Urothelium cell line (cell line): Measurements from ENCODE around the gene YLPM1.

Source experiments
- DNase-seq: peaks from one replicate; pipeline ENCODE4 v3.0.0; 2011; ENCODE audit warnings: low spot score, mixed read lengths
- FAIRE-seq: peaks from 2 replicates; lab custom pipeline; 2011; peaks lifted over from hg19 to GRCh38; lab: Jason Lieb, UNC

The YLPM1 gene

DNA sequence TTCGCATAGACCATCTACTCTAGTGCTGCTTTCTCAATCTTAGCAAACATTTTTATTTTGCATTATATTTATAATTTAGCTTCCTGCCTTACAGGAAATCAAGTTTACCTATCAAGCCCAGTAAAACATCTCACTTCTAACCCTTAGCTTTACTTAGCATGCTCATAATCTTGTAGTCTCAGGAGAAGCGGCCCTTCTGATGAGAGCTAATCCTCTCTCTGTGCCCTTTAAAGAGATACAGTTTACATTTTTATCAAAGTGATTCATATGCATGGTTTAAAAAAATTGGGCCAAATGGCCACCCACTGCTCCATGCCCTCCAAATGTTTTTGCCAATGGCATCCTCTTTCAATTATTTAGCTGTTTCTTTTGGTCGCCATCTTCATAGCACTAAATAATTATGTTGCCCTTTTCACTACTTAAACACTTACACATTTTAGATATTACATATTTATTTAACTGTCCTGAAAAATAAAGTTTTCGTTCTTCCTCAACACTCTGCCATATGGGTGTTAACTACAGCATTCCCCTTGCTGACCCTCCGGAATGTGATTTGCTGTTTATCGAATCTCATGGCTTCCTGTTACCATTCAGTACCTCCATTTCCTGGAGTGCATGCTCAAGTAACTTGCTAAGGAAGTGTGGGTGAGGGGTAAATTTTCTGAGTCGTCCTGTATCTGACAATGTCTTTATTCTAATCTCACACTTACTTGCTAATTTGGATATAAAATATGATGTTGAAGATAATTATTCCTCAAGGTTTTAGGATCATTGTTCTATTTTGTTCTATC, 29.3 kb downstream of the YLPM1 start:
- DNase-seq (no peak), FAIRE-seq (no peak)

GRCh38 chr14:74793506-74794155, 30.5 kb downstream of the YLPM1 start:
- DNase-seq (peak; percentile 11), FAIRE-seq (no peak)

- no peak for FAIRE-seq
- DNase-seq, result no peak
Measured at GRCh38 chr14:74794947-74795346, 31.8 kb downstream of the YLPM1 start.

DNA sequence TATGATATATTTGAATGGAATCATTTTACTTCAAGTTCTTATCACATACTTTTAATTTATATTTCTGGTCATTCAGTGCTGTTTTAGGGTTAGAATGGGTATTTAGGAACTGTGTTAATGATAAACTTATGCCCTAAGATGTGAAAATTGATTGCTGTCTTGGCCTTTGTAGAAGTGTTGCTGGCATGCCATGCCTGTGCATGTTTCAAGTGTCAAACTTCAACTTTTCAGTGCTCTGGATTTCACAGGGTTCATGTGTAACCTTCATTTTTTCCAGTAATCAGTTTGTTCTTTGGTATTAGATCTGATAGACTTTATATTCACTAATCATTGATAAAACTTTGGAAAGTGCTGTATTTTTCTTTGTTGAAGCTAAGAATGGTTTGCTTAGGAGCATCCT, 36.6 kb downstream of the YLPM1 start:
- DNase-seq (no peak), FAIRE-seq (no peak)

DNA sequence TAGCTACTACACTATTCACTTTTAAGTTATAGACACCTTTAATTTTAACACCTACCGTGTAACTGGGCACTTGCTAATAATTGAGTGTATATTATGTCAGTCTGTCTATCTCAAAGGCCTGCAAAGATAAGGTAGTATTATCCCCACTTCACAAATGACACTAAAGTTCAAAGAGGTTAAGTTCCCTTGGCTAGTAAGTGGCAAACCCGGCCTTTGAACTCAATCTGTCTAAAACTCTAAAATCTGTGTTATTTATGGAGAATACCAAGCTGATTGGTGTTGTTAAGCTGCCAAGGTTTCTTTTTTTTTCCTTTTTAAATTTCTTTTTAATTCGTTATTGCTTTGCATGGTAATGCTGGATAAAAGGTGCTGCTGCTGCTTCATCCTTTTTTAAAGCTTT, 37.7 kb downstream of the YLPM1 start:
- DNase-seq, result no peak
- FAIRE-seq, result no peak

DNA sequence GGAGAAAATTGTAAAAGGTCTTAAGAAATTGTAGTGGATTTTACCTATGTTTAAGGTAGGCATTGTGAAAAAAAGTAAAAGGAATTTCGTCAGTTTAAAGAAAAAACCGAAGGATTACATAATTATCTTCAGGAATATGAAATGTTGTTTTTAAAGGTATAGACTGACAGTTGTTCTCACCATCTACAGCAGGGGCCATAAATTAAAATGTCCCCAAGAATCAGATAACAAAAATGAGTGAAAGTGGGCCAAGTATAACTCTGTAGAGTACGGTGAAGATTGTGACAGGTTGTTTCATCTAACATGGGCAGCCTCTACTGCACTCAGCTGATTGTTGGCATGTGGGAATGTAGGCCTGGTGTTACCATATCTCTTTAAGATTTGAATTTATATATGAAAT, 38.3 kb downstream of the YLPM1 start:
- FAIRE-seq, result no peak
- no peak for DNase-seq

DNA sequence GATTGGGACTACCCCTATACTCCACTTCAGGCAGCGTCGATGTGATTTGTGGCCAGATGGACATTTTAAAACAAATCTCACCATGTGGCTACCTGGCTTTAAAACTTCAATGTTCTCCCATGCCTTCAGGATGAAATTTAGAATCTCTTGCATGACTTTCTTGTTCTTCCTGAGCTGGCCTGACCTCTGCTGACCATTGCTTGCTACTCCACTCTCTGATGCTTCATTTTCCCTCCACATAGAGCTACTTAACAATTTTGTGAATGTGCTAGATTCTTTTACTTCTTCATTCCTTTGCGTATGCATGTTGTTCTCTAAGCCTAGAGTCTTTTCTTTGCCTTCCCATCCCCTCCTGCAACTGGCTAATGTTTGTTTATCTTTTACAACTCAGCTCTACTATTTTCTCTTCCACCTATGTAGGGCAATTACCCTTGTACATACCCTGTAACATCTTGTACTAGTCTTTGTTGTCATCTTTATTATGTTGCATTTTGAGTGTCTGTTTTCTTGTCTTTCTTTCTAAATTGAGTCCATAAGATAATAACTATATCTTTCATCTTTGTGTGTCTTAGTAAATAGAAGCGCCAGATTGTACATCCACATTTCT, 41.2 kb downstream of the YLPM1 start:
- peak; percentile 67 for FAIRE-seq

GRCh38 chr14:74807853-74808545, 44.9 kb downstream of the YLPM1 start:
- DNase-seq, result no peak
- FAIRE-seq, result no peak

More for the DNA sequence above, 41.2 kb downstream of the YLPM1 start:
- peak; percentile 48 for DNase-seq

DNA sequence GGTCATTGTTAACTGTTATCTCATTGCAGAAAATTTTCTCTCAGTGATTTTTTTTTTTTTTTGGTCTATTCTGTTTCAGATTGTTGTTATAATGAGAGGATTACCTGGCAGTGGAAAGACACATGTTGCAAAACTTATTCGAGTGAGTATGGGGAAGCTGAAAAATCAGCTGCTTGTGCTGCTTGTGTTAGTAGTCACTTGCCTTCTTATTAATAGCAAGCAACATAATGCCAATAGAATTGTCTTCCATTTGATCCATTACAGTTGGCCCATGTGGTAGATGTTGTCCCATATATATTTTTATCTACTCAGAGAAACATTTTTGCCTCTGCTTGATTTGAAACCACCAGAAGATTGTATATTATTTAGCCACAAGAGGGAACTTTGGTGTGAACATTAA, 53.0 kb downstream of the YLPM1 start:
- no peak for DNase-seq
- FAIRE-seq, result no peak

DNA sequence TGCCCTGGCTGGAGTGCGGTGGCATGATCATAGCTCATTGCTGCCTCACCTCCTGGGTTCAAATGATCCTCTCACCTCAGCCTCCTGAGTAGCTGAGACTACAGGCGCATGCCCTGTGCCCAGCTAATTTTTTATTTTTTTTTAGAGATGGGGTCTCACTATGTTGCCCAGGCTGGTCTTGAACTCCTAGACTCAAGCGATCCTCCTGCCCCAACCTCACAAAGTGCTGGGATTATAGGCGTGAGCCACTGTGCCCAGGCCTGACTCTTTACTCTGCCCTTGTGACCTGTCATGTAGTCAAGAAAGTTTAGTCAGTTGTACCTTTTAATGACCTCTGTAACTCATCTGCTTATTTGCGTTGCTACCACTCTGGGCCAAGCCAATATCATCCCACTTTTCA, 57.2 kb downstream of the YLPM1 start:
- no peak for FAIRE-seq
- DNase-seq, result no peak

DNA sequence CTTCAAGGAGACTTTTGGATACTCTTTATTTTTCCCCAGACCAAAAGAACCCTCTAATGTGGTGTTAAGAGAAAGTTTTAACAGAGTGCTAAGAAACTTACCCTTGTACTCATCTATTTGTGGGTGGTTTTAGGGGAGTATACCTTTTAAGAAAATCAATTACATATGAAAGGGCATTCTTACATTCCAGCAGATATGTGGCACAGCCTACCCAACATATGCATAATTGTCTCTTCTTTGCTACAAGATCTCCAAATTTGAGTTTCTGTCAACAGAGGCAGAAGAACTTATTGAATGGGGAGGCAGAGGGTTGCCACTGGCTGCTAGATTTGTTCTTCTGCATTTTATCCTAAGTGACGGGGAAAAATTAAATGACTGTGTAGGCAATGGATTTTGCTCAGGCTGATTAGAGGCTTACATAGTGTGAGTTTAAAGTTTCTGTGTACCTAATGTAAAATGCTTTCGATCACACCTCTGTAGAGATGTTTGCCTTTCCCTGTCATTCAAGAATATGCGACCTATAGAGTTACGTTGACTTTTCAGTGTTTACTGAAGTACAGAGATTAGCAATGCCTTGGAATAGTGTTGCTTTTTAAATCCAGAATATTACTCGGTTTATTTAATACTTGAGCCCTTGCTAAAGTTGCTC, 58.3 kb downstream of the YLPM1 start:
- FAIRE-seq (no peak), DNase-seq (no peak)

DNA sequence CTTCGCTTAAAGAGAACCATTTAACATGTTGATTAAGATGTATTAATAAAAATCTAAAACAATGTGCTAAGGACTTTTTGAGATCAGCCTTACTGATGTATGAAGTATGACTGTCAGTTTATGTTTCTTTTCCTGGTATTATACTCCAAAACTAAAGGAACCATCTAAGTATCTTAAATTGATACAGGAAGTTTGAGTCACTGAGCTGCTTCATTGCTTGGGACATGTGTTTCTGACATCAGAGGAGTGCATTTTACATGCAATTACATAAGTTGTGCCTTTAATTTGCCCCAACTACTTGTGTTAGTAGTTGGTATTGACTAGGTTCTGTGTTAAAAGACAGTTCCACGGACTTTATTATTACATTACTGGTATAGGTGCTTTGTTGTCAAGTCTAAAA, 61.9 kb downstream of the YLPM1 start:
- no peak for FAIRE-seq

GRCh38 chr14:74826574-74826973, 63.5 kb downstream of the YLPM1 start:
- DNase-seq (no peak), FAIRE-seq (no peak)

More for the DNA sequence above, 61.9 kb downstream of the YLPM1 start:
- DNase-seq, result no peak

DNA sequence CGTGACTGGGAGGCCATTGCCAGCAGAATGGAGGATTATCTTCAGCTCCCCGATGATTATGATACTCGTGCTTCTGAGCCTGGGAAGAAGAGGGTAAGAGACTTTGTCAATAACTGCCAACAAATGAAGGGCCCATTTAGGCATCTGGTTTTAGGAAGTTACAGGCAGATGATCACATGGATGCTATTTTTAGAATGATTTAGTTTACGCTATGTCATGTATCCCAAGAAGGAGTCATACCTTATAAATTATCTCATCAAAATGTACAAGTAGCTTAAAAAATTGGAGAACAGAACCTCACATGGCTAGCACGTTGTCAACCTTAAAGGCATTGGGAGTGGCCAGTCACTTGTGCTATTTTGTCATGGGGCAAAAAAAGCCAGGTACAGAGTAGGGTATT, 66.1 kb downstream of the YLPM1 start:
- FAIRE-seq (no peak), DNase-seq (no peak)

DNA sequence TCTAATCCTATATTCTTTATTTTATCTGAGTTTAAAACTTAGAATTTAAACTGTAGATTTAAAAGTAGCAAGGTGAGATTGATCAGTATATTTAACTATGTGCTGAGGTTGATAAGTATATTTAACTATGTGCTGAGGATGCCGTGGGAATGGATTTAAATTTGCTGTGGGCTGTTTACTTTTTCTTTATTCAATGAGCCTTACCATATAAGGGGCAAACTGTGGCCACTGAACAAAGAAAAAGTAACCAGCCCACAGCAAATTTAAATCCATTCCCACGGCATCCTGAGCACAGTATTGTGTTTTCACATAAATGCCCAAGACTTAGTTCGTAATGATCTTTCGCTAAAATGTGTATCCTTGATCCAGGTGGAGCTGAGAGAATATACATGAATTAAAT, 69.7 kb downstream of the YLPM1 start:
- DNase-seq (no peak), FAIRE-seq (no peak)

DNA sequence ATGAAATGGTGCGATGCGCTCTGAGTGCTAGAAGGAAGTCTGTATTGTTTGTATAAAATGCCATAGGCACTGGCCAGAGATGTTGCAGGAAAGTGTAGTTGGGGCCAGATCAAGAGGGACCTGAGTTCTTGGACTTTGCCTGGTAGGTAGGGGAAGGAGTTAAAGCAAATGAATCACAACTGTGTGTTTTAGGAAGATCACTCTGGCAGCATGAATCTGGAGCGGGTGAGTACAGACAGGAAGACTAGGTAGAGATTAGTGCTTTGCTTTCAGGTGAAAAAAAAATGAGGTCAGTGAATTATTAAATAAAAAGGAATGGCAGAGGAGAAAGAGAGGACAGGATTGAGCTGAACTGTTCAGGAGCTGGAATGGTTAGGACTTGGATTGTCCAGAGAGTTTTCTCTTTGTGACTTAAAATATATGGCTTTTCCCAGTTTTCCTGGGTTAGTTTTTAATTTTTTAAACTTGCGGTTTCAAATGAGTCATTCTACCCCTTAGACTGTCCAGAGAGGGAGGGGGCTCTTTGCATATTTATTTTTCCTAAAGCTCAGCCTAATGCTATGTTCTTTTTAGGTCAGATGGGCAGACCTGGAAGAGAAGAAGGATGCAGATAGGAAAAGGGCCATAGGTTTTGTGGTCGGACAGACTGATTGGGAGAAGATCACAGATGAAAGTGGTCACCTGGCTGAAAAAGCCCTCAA, 71.7 kb downstream of the YLPM1 start:
- FAIRE-seq, result peak; percentile 52
- DNase-seq, result no peak

- FAIRE-seq (no peak), DNase-seq (no peak)
Measured at GRCh38 chr14:74835645-74836250, 72.6 kb downstream of the YLPM1 start.

GRCh38 chr14:74836251-74836960, 73.3 kb downstream of the YLPM1 start:
- DNase-seq, result no peak
- no peak for FAIRE-seq

GRCh38 chr14:74838166-74838565, 75.0 kb downstream of the YLPM1 start:
- FAIRE-seq (no peak), DNase-seq (no peak)
